ENCODE results near the gene SLC22A2. TPM values are rescaled to one million over a fixed set of nuclear protein-coding genes. Genes with fewer than 3 reads are reported as not detected.

SLC22A2 gene
- total RNA-seq, 1 donor from 2014 or later = not detected

DNA sequence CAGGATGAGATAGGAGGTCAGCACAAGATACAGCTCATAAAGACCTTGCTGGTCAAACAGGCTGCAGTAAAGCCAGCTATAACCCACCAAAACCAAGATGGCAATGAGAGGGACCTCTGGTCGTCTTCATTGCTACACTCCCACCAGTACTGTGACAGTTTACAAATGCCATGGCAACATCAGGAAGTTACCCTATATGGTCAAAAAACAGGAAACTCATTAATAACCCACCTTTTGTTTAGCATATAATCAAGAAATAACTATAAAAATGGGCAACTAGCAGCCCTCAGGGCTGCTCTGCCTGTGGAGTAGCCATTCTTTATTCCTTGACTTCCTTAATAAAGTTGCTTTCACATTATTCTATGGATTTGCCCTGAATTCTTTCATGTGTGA is 30.9 kb downstream of the SLC22A2 start:
- H3K4me3 Mint-ChIP-seq (ENCODE audit: unreplicated experiment) = no peak overlapping the region
- H3K27me3 Mint-ChIP-seq (ENCODE audit: unreplicated experiment) = no peaks in the 10 kb centered on the region
- no peak overlapping the region for H3K27ac Mint-ChIP-seq (ENCODE audit: unreplicated experiment)
- DNase-seq (ENCODE audit: extremely low spot score, unreplicated experiment) = no peak
- no peaks in the 10 kb centered on the region for H3K9me3 Mint-ChIP-seq (ENCODE audit: unreplicated experiment)
- peaks cover 5% of the 10 kb centered on the region for H3K4me1 Mint-ChIP-seq (ENCODE audit: unreplicated experiment)
- TF ChIP-seq, protein P1, sequence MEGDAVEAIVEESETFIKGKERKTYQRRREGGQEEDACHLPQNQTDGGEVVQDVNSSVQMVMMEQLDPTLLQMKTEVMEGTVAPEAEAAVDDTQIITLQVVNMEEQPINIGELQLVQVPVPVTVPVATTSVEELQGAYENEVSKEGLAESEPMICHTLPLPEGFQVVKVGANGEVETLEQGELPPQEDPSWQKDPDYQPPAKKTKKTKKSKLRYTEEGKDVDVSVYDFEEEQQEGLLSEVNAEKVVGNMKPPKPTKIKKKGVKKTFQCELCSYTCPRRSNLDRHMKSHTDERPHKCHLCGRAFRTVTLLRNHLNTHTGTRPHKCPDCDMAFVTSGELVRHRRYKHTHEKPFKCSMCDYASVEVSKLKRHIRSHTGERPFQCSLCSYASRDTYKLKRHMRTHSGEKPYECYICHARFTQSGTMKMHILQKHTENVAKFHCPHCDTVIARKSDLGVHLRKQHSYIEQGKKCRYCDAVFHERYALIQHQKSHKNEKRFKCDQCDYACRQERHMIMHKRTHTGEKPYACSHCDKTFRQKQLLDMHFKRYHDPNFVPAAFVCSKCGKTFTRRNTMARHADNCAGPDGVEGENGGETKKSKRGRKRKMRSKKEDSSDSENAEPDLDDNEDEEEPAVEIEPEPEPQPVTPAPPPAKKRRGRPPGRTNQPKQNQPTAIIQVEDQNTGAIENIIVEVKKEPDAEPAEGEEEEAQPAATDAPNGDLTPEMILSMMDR (IDR thresholded peaks at IDR 0.05) = no peak
- H3K36me3 Mint-ChIP-seq (ENCODE audit: unreplicated experiment) = no peaks in the 10 kb centered on the region

DNA sequence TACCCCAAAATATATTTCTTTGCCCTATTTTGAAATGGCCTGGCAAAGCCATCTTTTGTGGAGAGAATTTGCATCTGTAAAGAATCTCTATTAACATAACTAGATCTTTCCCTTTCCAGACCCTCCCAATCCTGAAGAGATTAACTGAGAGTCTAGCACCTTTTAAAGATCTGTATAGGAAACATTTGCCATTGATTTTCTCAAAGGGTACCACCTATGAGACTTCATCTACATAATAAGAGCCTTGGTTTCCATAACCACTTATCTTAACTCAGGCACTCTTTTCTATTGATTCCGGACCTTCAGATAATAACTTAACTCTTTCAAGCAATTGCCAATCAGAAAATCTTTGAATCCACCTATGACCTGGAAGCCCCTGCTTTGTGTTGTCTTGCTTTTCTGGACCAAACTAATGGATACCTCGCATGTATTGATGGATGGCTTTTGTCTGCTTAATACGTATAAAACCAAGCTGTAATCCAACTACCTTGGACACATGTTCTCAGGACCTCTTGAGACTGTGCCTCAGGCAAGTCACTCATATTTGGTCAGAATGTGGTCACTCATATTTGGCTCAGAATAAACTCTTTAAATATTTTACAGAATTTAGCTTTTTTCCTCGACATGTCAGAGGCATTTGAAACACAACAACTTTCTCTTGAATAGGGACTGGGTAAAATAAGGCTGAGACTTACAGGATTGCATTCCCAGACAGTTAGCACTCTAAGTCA is 31.4 kb downstream of the SLC22A2 start:
- H3K4me3 Mint-ChIP-seq (ENCODE audit: unreplicated experiment) = no peak overlapping the region
- peaks cover 5% of the 10 kb centered on the region for H3K4me1 Mint-ChIP-seq (ENCODE audit: unreplicated experiment)
- H3K9me3 Mint-ChIP-seq (ENCODE audit: unreplicated experiment) = no peaks in the 10 kb centered on the region
- H3K27ac Mint-ChIP-seq (ENCODE audit: unreplicated experiment) = no peak overlapping the region
- no peaks in the 10 kb centered on the region for H3K27me3 Mint-ChIP-seq (ENCODE audit: unreplicated experiment)
- TF ChIP-seq, protein P1 (IDR thresholded peaks at IDR 0.05) = no peak
- no peak for DNase-seq (ENCODE audit: extremely low spot score, unreplicated experiment)
- H3K36me3 Mint-ChIP-seq (ENCODE audit: unreplicated experiment) = no peaks in the 10 kb centered on the region

DNA sequence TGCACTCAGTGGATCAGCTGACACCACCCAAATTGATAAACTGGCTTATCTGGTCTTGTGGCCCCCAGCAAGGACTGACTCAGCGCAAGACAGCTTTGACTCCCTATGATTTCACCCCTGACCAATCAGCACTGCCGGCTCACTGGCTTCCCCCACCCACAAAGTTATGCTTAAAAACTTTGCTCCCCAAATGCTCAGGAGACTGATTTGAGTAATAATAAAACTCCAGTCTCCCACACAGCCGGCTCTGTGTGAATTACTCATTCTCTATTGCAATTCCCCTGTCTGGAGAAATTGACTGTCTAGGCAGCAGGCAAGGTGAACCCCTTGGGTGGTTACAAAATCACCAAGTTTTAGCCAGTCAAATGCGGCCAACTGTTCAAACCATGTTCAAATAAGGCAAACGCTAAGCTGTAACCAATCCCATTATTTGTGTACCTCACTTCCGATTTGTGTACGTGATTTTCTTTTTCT is 32.5 kb downstream of the SLC22A2 start:
- TF ChIP-seq, protein P1 (IDR thresholded peaks at IDR 0.05) = no peak
- peaks cover 5% of the 10 kb centered on the region for H3K4me1 Mint-ChIP-seq (ENCODE audit: unreplicated experiment)
- no peaks in the 10 kb centered on the region for H3K9me3 Mint-ChIP-seq (ENCODE audit: unreplicated experiment)
- no peaks in the 10 kb centered on the region for H3K36me3 Mint-ChIP-seq (ENCODE audit: unreplicated experiment)
- H3K4me3 Mint-ChIP-seq (ENCODE audit: unreplicated experiment) = no peak overlapping the region
- no peak for DNase-seq (ENCODE audit: extremely low spot score, unreplicated experiment)
- peaks cover 2% of the 10 kb centered on the region for H3K27me3 Mint-ChIP-seq (ENCODE audit: unreplicated experiment)
- H3K27ac Mint-ChIP-seq (ENCODE audit: unreplicated experiment) = no peak overlapping the region

DNA sequence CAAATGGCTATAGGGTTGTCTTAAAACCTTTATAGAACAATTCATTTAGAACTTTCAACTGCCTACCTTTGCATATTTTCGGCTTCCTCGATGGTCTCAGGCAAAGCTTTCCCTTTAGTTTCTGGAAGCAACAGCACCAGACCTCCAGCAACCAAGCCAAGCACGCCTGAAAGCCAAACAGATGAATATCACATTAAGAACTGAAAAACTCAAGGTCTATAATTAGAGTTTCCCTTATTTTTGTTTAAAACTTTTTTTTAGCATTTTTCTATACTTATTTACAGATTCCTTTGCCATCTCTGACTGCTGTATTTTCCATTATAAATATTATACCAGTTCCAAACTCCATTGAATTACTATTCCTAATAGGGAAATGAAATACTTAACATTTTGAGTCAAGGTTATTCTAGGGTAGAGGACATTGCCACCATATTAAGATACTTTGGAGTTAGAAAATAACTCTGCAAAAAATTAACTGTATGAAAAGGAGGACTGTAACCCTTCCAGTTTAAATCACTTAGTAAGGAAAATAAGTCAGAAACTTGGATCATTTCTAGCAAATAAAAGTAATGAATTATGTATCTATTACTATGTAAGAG is 33.9 kb downstream of the SLC22A2 start:
- H3K4me3 Mint-ChIP-seq (ENCODE audit: unreplicated experiment) = no peak overlapping the region
- H3K4me1 Mint-ChIP-seq (ENCODE audit: unreplicated experiment) = peaks cover 5% of the 10 kb centered on the region
- peaks cover 2% of the 10 kb centered on the region for H3K27me3 Mint-ChIP-seq (ENCODE audit: unreplicated experiment)
- TF ChIP-seq, protein P1 (IDR thresholded peaks at IDR 0.05) = no peak
- peaks cover 4% of the 10 kb centered on the region for H3K9me3 Mint-ChIP-seq (ENCODE audit: unreplicated experiment)
- no peaks in the 10 kb centered on the region for H3K36me3 Mint-ChIP-seq (ENCODE audit: unreplicated experiment)
- no peak for DNase-seq (ENCODE audit: extremely low spot score, unreplicated experiment)
- no peak overlapping the region for H3K27ac Mint-ChIP-seq (ENCODE audit: unreplicated experiment)

DNA sequence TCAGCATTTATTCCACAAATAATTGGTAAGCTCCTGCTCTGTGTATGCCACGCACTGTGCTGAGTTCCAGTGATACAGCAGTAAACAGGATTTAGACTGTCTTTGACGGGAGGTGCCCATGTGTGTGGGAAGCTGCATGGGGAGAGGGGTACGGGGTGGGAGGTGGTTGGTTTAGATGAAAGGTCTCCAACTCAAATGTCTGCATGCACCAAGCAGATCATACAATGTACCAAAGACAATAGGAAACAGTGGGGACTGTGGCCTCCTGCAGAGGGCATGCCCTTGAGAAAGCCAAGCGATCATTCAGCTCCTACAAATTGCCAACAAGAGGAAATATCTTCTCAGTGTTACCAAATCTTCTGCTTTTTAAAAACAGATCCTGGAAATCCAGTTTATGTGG is 36.1 kb downstream of the SLC22A2 start:
- H3K4me3 Mint-ChIP-seq (ENCODE audit: unreplicated experiment) = no peak overlapping the region
- H3K27ac Mint-ChIP-seq (ENCODE audit: unreplicated experiment) = no peak overlapping the region
- peaks cover 4% of the 10 kb centered on the region for H3K9me3 Mint-ChIP-seq (ENCODE audit: unreplicated experiment)
- DNase-seq (ENCODE audit: extremely low spot score, unreplicated experiment) = no peak
- TF ChIP-seq, protein P1 (IDR thresholded peaks at IDR 0.05) = no peak
- peaks cover 7% of the 10 kb centered on the region for H3K27me3 Mint-ChIP-seq (ENCODE audit: unreplicated experiment)
- peaks cover 5% of the 10 kb centered on the region for H3K4me1 Mint-ChIP-seq (ENCODE audit: unreplicated experiment)
- no peaks in the 10 kb centered on the region for H3K36me3 Mint-ChIP-seq (ENCODE audit: unreplicated experiment)

Measured in osteocyte (in vitro differentiated cells).